ENCODE results near the gene BMP7.

GRCh38 chr20:57163041-57163440 is 103.4 kb downstream of the BMP7 start:
- TF ChIP-seq EZH2 (IDR thresholded peaks at IDR 0.05; ENCODE audit: insufficient read depth, poor library complexity, severe bottlenecking) (no peak), EZH2phosphoT487 (IDR thresholded peaks at IDR 0.05; ENCODE audit: insufficient read depth, low read depth) (no peak)
